Stimulated activated naive CD8-positive, alpha-beta T cell treated with anti-CD3 and anti-CD28 coated beads, Interleukin-15, Interleukin-2, amounts not matched to agents 100 U/mL and 50 U/mL, for 24 hours (primary cell): Measurements from ENCODE around the gene UGT2B10.
"Not testable (repeated sequence)": the region's sequence is repeated elsewhere in the genome, so short reads cannot be mapped to it uniquely, and the experiment has no call there.

ENCODE experiments used
- ATAC-seq: fragments of 150-1000 bp; cut with Tn5 transposase; one replicate; pipeline ENCODE4 v1.10.0; 2021
- DNase-seq: peaks from one replicate; pipeline ENCODE4 v3.0.0; 2021

UGT2B10 gene

GRCh38 chr4:68815617-68816409 is at the start of gene UGT2B10:
UGT2B10 (plus strand) TSS chr4:68815994; CDS start chr4:68816020, 26 bp downstream.
- DNase-seq, ATAC-seq: not testable (repeated sequence)

GRCh38 chr4:68771836-68772235 is 44.0 kb upstream of the UGT2B10 start:
- DNase-seq, ATAC-seq: not testable (repeated sequence)

DNA sequence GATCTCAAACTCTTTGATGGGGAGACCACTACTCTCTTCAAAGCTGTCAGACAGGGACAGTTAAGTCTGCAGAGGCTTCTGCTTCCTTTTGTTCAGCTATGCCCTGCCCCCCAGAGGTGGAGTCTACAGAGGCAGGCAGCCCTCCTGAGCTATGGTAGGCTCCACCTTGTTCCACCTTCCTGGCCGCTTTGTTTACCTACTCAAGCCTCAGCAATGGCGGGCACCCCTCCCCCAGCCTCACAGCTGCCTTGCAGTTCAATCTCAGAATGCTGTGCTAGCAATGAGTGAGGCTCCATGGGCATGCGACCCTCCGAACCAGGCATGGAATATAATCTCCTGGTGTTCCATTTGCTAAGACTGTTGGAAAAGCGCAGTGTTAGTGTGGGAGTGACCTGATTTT is 42.1 kb upstream of the UGT2B10 start:
- no peak for ATAC-seq
- DNase-seq, result no peak

- ATAC-seq, result no peak
Measured at GRCh38 chr4:68780232-68780631, 35.6 kb upstream of the UGT2B10 start.

DNA sequence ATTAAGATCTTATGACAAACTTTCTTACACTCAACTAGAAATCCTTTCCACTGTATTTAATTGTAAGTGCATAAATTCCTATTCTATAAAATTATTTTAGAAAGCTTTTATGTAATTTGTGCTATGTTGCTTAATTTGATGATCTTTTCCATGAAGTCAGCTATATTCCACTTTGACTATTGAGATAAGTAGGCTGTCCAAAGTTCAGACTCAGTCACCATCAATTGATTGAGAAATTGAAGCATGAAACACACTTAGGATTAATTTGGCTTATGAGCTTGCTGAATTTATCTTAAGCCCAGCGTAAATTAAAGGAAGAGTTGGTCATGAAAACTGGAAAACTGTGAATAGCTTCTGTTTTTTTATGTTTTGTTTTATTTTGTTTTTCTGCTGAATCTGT is 18.7 kb upstream of the UGT2B10 start:
- no peak for ATAC-seq
- no peak for DNase-seq

More at GRCh38 chr4:68780232-68780631, 35.6 kb upstream of the UGT2B10 start:
- DNase-seq, result no peak

GRCh38 chr4:68797618-68798017 is 18.2 kb upstream of the UGT2B10 start:
- ATAC-seq (no peak), DNase-seq (no peak)

DNA sequence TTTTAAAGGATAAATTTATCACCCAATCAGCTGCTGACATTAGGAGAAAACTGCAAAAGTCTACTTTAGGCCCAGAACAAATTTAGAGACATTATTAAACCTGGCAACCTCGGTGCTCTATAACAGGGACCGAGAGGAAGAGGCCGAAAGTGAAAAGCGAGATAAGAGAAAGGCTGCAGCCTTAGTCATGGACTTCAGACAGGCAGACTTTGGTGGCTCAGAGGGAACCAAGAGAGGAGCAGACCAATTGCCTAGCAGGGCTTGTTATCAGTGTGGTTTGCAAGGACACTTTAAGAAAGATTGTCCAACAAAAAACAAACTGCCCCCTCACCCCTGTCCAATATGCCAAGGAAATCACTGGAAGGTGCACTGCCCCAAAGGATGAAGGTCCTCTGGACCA is 12.8 kb upstream of the UGT2B10 start:
- DNase-seq (no peak), ATAC-seq (no peak)

DNA sequence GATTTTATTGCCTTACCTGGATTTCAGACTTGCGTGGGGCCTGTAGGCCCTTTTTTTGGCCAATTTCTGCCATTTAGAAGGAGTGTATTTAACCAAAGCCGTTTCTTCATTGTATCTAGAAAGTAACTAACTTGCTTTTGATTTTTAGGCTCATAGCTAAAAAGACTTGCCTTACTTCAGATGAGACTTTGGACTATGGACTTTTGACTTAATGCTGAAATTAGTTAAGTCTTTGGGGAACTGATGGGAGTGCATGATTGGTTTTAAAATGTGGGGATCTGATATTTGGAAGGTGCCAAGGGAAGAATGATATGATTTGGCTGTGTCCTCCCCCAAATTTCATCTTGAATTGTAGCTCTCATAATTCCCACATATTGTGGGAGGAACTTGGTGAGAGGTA is 7.7 kb upstream of the UGT2B10 start:
- DNase-seq (no peak), ATAC-seq (no peak)

GRCh38 chr4:68810919-68811318 is 4.9 kb upstream of the UGT2B10 start:
- ATAC-seq (no peak), DNase-seq (no peak)

DNA sequence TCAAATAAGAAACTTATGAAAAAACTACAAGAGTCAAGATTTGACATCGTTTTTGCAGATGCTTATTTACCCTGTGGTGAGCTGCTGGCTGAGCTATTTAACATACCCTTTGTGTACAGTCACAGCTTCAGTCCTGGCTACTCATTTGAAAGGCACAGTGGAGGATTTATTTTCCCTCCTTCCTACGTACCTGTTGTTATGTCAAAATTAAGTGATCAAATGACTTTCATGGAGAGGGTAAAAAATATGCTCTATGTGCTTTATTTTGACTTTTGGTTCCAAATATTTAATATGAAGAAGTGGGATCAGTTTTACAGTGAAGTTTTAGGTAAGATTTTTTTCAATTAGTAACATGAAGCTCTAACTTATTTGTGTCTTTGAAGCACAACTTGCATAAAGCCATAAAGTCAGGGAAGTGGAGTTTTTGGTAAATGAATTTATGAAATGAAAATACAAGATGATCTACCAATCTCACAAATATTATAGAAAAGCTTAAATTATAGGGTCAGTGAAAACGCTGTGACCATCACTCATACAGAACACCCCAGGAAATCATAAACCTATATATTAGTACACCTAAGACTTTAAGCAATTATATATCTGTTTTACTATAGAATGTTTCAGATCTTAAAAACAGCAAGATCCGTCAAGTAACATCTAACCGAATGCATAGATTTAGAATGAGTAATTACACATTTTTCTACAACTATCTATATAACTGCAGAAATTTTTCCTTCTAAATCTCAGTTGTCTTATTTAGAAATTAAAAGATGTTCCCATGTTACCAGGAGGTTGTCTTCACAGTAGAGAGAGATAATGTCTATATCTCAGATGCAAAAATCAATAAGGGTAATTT is 844 bp downstream of the UGT2B10 start:
- not testable (repeated sequence) for ATAC-seq, DNase-seq

GRCh38 chr4:68817386-68817785 is 1.6 kb downstream of the UGT2B10 start:
- no peak for ATAC-seq
- DNase-seq, result no peak

GRCh38 chr4:68818030-68818462 is 2.3 kb downstream of the UGT2B10 start:
- DNase-seq, ATAC-seq: not testable (repeated sequence)

GRCh38 chr4:68831642-68832041 is 15.8 kb downstream of the UGT2B10 start:
- ATAC-seq (no peak), DNase-seq (no peak)

GRCh38 chr4:68850293-68850692 is 34.5 kb downstream of the UGT2B10 start:
- DNase-seq (no peak), ATAC-seq (no peak)

DNA sequence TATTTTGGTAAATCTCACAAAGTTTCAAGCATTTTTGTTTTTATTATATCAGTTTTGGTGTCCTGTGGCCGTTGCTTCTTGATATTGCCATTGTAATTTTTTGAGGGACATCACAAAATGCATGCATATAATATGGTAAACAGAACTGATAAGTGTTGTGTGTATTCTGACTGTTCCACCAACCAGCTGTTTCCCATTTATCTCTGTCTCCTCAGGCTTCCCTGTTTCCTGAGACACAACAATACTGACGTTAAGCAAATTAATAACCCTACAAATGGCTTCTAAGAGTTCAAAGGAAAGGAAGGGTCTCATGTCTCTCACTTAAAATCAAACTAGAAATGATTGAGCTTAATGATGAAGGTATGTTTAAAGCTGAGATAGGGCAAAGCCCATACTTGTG is 40.0 kb downstream of the UGT2B10 start:
- no peak for DNase-seq
- ATAC-seq, result no peak

- no peak for DNase-seq
- no peak for ATAC-seq
Measured at GRCh38 chr4:68858039-68858438, 42.2 kb downstream of the UGT2B10 start.

DNA sequence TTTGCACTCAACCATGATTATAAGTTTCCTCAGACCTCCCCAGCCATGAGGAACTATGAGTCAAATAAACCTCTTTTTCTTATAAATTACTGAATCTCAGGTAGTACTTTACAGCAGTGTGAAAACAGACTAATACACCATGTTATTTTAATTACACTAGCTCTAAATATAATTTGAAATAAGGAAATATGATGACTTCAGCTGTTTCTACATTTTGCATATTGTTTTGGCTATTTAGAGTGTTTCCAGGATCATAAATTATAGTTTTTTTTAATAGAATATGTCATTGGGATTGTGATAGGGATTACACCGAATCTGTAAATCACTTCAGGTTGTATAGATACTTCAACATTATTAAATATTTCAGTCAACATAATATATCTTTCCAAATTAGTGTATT is 43.9 kb downstream of the UGT2B10 start:
- ATAC-seq, result no peak
- no peak for DNase-seq

GRCh38 chr4:68861057-68861456 is 45.3 kb downstream of the UGT2B10 start:
- ATAC-seq, result no peak
- DNase-seq, result no peak

- no peak for ATAC-seq
Measured at GRCh38 chr4:68864438-68865187, 48.8 kb downstream of the UGT2B10 start.

DNA sequence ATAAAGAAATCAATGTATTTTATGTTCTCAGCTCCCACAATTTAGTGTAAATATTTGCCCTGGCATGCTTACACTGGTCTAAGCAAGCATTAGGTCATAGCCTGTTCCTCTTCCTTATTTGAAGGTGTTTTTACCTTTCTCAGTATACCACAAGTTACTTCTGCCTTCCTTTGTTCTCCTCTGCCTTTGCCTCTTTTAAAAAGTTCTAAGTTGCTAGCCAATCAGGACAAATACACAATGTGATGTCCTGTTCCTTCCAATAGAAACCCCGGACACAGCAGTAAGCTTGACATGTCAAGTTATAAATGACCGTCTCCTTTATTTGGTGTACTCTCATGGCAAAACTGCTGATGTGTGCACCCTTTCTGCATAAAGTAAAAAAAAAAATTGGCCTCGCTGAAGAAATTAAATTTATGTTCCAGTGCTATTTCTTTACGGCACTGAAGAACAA is 49.4 kb downstream of the UGT2B10 start:
- ATAC-seq (no peak), DNase-seq (no peak)

More at GRCh38 chr4:68864438-68865187, 48.8 kb downstream of the UGT2B10 start:
- no peak for DNase-seq

DNA sequence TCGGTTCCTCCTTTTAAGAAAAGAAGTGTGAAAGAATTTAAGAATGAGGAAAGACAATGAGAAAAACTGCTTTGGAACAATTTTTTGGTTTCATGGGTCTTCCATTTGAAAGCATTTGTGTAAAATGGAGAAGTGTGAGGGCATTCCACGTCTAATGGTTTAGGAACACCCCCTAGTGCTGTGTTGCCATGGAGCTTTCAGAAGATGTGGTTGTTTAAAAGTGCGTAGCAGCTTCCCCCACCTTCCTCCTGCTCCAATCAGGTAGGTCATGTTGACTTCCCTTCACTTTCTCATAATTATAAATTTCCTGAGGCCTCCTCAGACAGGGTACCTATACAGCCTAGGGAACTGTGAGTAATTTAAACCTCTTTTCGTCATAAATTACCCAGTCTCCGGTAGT is 50.0 kb downstream of the UGT2B10 start:
- no peak for ATAC-seq
- DNase-seq, result no peak

- DNase-seq, result no peak
- no peak for ATAC-seq
Measured at GRCh38 chr4:68869274-68869773, 53.5 kb downstream of the UGT2B10 start.
